Testis (tissue), 2 donors: ENCODE data around the gene CEP63.

Experiments used
- CTCF ChIP-seq, 3 experiments: fragments of 450-650 bp in 2 of 3; fragments of 200-600 bp in 1 of 3; sonication (generic) in 1 of 3; IDR thresholded peaks; one replicate each; pipeline ENCODE4 v1.5.1; 2016 to 2019; ENCODE audit warnings: antibody characterized with exemption in 3 of 3, mild to moderate bottlenecking in 2 of 3, moderate library complexity in 1 of 3
- POLR2A ChIP-seq: fragments of 450-650 bp; IDR thresholded peaks from one replicate; pipeline ENCODE4 v1.6.1; 2017; ENCODE audit warnings: antibody characterized with exemption, mild to moderate bottlenecking, moderate library complexity

- TF ChIP-seq CTCF (IDR thresholded peaks at IDR 0.05) (no peak), POLR2A (no peak)
Measured at GRCh38 chr3:134472831-134473230, 13.0 kb upstream of the CEP63 start.
